Islet precursor cell (in vitro differentiated cells): ENCODE measurements around the gene TTC28.
A peak's percentile ranks its signal among the peaks of the same experiment; 100 is the strongest.

Experiments
- DNase-seq: peaks from one replicate; pipeline ENCODE4 v3.0.0-alpha.2; 2018

Gene TTC28

DNA sequence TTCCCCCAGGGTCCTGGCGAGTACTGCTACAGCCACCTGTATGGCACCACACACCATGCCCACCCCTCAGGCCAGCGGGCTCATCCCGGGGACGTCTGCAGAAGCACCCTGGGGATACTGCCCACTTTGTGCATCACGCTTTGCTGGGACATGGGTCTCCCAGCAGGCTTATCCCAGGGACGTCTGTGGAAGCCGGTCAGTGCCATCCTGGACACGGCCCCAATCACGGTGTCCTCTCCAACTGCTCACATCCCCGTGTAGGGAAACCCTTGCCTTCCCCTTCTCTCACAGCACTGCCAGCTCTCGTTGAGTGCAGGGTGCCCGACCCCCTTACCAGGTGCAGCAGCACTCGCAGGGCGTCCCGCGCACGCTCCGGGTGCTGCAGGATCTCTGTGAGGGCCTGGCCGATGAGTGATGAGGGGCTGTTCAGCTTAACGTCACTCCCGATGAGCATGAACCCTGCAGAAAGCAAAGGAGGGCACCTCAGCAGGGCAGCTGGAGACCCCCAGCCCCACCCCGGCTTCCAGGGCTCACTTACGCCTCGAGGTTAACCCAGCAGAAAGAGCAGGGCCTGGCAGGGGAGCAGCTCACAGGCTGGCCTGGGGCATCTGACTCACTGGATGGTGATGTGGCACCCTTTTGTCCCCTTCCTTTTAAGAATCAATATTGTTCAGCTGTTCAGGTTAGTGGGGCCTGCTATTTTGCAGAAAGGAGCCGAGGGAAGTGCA, 683.7 kb downstream of the TTC28 start:
- DNase-seq, result peak; percentile 46

DNA sequence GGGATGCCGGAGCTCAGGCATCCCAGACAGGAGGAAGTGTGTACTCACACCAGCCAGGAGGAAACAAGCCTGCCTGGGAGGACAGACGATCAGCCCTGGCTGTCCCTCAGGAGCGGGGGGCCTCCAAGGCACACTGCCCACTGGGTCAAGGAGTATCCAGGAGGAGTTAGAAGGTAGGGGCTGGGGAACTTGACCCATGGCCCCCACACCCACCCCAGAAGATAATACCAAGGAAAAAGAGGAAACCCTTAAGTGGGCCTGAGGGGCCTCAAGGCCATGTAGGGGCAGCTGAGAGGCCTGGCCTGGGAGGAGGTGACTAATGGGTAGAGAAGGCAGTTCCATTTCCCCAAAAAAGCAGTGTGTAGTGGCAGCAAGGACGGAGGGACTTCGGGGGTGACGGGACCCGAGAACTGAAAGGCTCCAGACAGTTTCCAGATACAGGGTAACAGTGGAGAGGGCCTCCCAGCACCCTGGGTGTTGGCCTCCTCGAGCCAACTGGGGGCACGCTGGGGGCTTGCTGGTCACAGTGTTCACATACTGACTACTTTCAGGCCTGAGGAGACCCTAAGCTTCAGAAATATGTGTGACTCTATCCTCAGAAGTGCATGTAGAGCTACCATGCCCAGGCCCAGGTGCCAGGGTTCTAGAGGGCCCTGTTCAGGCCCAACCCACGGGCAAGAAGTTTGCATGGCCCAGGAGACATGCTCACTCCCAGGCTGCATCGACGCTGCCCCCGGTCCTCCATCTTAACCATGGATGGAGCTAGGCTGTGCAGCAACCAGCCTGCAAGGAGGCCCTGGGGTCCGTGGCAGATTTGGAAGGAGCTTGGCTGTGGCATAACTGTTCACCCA, 684.9 kb downstream of the TTC28 start:
- DNase-seq, result peak; percentile 43

DNA sequence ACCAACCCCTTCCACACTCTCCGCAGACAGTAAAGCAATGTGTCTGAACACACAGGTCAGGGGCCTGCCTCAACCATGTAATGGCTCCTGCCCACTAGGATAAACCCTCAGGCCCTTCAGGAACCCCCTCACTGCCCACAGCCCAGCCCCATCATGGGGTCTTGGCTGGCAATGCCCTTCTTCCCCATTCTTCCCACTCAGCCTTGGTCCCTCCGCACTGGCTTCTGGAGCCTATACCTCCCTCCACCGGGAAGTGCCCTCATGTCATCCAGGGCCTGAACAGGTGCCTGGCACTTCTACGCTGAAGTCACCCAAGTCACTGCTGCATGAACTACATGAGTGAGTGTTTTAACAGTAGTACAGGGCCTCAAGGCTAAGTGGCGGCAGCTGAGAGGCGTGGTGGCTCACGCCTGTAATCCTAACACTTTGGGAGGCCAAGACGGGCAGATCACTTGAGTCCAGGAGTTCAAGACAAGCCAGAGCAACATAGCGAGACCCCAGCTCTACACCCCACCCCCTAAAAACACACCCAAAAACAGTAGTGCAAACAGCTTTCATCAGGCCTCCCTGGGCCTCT, 685.8 kb downstream of the TTC28 start:
- DNase-seq, result peak; percentile 38

DNA sequence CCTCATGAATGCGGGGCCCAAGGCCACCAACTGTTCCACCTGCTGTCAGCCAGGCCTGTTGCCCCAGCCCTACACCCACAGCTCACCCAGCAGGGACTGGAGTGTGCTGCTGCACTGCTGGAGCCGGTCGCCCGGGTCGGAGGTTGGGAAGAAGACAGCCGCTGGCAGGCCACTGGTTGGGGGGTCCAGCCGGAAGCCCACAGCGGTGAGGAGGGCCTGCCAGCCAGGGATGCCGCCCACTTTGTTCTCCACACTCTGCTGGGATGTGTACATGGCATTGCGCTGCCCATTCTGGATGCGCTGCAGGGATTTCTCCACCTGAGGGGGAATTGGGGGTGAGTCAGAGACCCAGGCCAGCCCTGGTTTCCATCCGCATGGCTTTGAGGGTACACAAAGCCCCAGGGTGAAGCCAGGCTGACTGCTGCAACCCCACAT, 686.4 kb downstream of the TTC28 start:
- DNase-seq, result peak; percentile 49

DNA sequence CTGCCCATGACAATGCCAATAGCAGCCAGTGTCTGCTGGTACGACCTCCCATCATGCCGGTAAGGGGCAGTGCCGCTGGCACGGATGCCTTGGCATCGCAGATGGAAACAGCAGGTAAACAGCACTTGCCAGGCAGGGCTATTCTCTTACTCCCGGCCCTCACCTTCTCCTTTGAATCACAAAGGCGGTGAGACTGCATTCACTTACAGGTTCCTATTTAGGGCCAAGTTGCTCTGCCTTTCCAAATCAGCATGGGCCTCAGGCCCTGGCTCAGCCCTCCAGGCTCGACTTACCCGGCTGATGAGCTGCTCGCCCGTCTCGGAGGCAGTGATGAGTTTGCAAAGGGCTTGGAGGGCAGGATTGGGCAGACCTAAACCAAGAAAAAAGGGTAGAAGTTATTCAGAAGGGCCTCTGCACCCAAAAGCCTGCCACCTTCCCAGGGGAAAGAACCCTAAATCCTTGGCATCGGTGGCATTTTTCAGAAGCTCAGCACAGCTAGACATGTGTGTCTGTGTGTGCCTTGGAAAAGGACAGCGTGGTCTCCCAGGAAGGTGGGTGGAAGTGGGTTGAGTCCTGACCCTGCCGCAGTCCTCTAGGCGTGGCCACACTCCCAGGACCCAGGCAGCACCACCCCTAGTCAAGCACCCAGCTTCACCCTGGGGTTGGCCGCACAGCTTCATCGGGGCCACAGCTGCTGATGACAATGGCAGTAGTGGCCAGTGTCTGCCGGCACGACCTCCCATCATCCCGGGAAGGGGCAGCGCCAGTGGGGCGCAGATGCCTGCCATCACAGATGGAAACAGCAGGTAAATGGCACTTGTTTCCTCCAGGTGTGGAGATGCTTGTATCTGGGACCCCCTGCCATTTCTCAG, 687.1 kb downstream of the TTC28 start:
- DNase-seq, result no peak

DNA sequence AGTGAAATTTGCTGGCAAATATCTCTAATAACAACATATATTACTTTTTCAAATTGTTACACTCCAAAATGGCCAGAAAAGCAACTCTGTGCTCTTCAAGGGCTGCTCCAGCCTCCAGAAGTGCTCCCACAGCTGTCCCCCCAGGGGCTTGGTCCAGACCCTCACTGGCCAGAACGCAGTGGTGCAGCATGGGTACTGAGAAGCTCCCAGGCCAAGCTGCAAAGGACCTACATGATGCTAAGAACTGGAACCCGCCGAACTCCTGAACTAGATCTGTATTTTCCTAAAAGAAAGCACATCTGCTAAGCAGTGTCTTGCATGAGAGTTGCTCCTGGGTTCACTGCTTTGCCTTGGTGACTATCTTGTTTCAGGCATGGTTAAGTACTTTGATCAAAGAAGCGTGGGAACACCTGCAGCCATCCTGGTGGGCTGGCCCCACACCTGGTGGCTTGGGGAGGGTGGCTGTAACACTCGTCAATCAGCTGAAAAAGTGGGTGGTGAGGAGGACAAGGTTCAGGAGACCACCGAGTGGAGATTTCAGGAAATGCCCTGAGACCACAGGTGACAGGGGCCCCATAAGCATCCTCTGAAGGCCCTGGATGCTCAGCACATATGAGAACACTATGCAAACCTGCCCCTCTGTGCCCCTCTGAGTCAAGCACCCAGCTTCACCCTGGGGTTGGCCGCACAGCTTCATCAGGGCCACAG, 687.9 kb downstream of the TTC28 start:
- DNase-seq, result peak; percentile 43

DNA sequence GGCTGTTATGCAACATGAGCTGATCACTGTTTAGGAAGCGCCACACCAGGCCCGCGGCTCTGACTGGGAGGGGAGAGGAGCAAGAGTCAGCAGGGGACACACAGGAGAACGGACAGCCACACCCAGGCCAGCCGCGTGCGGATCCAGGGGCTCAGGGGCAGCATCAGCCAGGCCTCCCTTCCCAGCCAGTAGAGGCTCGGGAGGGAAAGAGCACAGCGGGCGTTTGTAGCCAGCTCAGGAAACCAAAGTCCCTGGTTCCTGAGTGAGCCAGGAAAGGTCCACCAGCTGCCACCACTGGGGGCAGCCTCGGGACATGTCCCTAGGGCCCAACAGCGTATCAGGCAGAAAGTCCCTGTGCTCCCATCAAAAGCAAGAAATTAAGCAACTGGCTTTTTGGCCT, 688.8 kb downstream of the TTC28 start:
- DNase-seq, result peak; percentile 90

DNA sequence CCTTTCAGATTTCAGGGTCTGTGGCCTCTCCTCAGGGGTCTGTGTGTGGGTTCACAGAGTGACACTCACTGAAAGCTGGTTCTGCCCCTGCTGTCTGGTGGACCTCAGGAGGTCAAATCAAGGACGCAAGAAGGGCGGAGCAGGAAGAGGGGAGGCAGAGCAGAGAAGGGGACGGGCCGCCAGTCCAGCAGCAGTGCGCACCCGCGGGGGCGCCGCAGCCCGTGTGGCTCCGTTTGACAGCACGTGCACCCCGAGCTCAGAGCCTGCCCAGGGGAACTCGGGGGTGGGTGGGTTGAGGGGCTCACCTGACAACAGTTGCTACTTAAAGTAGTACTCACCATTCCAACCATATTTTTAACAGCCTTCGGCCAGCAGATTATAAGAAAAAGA, 689.2 kb downstream of the TTC28 start:
- DNase-seq, result peak; percentile 29

DNA sequence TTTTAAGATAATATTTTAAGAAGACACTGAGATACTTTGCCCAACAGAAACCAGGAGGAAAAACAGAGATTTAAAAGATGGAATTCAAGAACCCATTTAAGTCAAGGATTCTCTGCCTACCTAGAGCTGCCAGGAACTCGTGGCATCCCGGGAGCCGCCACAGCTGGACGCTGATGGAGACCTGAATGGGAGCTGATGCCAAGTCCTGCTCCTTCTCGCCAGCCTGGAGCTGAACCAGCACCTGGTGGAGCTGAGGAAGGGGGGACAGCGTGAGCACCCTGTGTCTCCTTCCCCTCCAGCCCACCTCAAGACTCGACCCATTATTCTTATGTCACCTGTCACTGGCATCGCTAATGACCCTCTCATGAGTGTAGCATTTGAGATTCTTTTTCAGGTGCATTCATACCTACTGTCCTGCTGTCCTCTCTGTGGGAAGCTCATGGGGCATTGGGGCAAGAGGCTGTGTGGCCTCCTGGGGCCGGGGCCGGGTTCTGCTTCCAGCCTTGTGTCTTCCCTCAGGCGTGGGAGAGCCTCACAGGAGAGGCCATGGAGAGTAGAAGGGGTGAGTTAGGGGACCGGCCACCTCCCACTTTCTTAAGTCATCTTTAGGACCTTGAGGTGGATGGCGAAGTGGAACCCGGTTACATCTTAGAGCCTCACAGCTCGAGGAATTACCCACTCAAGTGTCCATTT, 689.7 kb downstream of the TTC28 start:
- peak; percentile 16 for DNase-seq

DNA sequence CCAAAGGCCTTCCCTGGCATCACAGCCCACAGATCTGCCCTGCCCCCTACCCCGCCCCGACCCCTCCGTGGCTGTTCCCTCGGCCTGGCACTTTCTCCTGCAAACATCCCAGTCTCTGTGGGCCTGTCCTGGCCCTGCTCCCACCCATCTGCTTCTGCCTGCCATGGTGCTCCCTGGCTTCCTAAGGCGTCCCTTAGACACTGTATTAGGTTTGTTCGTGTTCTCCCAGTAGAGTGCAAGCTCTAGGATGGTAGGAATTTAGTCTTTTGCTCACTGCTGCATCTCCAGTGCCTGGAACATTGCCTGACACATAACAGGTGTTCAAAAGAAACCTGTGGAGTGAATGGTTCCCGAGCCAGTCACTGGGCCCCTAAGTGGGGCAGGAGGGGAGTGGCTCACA, 690.9 kb downstream of the TTC28 start:
- peak; percentile 38 for DNase-seq

DNA sequence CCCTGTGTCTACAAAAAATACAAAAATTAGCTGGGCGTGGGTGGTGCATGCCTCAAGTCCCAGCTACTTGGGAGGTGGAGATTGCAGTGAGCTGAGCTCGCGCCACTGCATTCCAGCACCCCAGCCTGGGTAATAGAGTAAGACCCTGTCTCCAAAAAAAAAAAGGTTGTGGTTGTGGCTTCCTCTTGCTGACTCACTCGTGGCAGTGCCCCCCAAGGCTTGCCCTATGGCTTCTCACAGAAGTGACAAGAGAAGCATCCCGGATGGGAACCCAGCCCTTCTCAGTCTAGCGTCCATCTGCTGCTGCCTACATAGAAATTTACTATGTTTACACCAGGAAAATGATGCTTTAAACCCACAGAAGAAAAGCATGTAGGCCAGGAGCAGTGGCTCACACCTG, 692.1 kb downstream of the TTC28 start:
- DNase-seq, result peak; percentile 85

DNA sequence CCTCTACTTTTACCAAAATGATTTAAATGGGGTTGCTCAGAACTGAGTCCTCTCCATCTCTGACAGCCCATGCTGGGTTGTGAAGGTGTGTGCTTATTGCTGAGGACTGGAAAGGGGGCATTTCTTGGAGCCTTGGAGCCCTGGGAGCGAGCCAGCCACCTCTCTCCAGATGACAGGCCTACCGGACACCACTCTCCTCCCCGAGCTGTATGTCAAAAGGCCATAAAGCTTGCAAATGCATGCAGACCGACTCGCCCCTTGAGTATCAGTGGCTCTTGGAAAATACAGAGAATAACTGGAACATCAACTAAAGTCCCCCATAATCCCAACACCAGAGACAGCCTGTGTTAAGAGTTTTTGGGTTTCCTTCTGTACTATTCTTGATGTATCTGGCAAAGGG, 692.7 kb downstream of the TTC28 start:
- peak; percentile 47 for DNase-seq

DNA sequence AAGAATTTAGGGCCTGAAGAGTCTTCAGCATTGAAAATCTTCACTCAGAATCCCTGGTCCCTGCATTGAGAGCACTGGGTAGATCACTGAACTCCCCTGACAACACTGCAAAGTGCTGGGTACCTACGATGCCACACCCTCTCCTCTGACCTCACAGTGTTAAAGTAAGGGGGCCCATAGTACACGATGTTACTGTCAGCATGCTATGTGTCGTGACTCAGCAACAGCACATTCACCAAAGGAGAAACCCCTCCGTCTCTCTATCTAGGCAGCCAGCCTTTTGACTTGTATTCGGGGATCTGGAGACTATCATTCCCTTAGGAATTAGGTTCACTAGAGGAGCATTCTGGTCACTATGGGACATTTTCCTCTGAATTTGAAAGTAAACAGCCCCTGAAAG, 693.2 kb downstream of the TTC28 start:
- DNase-seq, result peak; percentile 40

DNA sequence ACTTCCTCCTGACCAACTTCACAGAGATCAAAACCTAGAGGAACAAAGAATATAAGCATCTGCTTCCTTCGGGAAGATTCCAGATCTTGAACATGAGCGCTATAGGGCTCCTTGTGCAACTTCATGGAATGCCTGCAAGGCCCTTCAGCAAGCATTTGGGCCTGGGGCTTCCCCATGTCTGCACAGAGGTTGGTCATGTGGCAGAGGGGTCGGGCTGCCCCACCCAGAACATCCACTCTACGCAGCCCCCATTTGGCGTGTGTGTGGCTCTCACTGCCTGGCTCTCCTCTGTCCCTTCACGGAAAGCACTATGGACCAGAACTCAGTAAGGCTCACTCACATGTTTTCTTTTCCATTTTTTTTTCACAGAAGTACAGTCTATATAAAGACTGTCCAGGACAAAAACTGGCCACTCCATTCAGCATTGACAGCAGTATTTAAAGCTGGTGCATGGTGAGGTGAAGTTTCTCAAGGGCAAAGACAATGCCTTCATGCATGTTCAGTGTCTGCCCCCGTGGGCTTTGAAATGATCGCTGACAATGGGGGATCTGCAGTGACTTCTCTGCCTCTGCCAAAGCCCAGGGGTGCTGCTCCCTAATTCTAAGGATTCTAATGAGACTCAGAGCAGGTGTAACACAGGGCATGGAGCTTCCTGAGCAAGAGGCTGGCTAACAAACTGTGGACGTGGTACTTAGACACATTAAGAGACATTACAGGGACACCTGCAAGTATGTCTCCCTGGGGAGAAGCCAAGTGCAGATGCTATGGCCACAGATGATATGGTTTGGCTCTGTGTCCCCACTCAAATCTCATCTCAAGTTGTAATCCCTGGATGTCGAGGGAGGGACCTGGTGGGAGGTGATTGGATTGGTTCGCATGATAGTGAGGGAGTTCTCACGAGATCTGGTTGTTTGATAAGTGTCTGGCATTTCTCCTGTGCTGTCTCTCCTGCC, 694.0 kb downstream of the TTC28 start:
- peak; percentile 28 for DNase-seq

DNA sequence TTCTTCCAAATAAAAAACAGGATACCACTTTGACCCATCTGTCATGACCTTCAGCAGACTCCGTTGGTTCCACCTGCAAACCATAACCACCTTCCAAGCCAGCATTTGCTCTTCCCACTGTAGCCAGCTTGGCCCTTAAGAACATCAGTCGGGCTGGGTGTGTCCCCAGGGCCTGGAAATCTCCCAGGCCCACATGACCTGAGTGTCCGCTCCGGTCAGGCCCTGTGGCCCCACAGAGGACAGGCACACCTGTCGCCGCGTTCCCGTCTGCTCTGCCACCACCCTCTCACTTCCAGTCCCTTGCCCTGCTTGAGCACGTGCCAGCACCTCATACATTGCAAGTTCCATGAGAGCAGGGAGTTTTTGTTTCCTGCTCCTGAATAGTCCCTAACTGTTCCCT, 694.9 kb downstream of the TTC28 start:
- DNase-seq, result peak; percentile 40

DNA sequence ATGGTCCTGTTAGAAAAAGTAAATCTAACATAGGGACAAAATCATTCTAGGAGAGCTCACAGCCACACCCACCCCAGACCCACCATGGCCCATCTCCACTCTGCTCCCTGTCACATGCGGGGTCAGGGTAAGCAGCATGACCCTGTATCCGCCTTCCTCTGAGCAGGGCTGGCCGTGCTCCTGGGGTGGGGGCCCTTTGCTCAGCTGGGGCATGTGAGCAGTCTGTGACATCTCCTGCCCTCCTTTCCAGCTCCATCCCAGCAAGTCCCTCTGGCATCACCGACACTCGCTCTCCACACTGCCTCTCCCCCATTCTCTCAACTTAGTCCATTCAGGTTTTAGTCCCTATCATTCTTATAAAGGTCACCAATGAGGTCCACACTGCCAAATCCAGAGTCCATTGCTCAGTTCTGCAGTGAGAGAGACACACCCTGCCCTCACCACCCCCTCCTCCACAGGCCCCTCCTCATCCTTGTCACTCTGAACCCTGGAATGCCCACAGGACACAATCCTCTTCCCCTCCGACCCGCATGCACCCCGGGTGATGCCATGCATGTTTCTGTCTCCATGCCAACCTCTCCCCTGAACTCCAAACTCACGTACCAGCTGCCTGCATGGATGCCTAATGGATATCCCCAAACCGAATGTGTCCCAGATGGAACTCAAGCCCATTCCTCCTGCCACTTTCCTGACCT, 695.5 kb downstream of the TTC28 start:
- peak; percentile 42 for DNase-seq

DNA sequence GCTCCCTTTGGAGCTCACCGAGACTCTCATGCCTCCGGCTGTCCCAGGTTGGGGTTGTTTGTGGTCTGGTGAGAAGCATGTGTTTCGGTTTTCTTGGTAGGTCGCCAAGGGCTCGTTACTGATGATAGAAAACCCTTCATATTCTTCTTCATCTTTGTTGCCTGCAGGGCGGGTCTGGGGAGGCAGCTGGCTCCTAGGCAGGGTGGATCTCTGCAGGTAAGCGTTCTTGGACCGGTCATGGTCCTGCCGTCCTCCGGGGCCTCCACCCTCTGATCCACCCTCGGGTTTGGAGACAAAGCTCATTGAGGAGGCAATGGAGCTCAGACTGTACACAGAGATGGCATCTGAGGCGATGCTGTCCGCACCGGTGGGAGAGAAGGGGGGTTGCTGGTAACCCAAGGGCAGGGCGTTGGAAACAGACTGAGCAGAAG, 696.3 kb downstream of the TTC28 start:
- peak; percentile 44 for DNase-seq

DNA sequence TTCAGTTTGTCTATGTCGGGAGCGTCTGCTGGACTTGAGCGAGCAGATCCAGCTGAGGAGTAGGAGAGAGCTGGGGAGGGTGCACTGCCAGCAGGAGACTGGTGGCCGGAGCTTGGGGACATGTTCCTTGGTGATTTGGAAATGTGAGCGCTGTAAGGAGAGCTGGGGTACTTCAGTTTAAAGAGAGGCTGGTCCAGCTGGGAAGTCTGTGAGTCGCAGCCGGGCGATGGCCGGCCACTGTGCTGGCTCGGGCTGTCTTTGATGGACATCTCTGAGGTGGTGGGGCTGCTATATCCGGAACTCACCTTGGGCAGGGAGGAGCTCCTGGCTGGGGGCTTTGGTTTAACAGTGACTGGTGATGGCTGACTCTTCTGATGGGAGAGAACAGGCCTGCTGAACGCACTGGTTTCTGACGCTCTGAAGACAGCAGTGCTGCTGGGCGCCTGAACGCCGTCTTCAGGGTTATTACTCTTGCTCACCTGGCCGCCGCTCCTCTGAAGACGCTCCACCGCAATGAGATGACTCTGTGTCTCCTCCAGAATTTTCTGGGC, 696.9 kb downstream of the TTC28 start:
- no peak for DNase-seq

DNA sequence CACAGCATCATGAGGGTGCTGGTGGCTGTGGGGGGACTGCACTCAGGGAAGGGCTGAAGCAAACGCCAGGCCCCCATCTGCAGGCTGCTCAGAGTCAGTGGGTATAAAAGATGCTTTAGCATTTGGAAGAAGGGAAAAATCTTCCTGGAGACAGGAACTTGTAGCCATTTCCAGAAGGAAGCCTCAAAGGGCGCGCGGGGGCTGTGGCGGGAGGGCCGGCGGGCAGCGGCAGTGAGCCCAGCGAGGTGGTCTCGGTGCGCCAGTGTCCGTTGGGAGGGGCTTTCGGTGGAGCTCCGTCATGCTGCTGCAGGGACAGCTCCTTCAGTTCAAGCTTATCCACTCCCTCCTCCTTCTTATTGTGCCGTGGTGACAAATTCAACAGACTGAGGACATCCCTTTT, 697.5 kb downstream of the TTC28 start:
- peak; percentile 46 for DNase-seq
